Measurements from ENCODE around the gene MRPS34. TPM values are rescaled to one million over a fixed set of nuclear protein-coding genes. Genes with fewer than 3 reads are reported as not detected.

MRPS34 gene
- polyA plus RNA-seq, 1 donor (not counting 4 experiments of a cell fraction or from before 2014, with no cell fraction given) = 74.3 TPM

DNA sequence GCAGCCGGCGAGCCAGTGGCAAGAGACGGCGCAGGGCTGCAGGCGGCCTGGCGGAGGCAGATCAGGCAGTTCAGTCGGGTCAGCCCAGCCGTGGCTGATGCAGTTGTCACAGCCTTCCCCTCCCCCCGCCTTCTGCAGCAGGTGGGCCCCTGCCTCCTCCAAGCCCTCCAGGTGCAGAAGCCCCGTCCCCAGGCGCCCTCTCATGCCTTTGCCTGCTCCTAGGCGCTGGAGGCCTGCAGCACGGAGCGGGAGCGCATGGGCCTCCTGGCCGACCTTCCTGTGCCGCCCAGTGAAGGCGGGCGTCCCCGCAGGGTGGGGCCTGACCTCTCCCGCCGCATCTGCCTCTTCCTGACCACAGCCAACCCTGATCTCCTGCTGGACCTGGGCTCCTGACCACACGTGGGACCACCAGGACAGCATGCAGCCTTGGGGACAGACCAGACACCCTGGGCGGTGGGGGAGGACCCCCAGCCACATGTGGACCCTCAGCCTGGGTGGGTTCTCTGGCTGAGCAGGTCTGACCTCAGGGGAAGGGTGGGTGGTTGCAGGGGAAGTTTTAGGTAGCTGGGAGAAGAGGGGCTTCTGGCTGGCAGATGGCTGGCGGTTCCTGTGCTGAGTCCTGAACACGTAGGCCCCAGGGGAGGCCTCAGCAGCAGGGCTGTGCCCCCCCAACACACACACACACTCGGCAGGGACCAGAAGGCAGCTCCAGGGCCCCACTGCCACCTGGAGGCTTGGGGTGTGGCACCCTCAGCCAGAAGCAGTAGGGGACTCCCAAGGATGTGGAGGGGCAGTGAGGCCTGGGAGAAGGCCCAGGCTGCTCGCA lies 3.1 kb upstream of the MRPS34 start:
- H3K36me3 ChIP-seq (ENCODE audit: control insufficient read depth in 2 of 2, extremely low read depth in 1 of 2, insufficient read depth in 2 of 2, low read length in 2 of 2) = peaks cover 3 to 16% of the 10 kb centered on the region in 2 experiments

DNA sequence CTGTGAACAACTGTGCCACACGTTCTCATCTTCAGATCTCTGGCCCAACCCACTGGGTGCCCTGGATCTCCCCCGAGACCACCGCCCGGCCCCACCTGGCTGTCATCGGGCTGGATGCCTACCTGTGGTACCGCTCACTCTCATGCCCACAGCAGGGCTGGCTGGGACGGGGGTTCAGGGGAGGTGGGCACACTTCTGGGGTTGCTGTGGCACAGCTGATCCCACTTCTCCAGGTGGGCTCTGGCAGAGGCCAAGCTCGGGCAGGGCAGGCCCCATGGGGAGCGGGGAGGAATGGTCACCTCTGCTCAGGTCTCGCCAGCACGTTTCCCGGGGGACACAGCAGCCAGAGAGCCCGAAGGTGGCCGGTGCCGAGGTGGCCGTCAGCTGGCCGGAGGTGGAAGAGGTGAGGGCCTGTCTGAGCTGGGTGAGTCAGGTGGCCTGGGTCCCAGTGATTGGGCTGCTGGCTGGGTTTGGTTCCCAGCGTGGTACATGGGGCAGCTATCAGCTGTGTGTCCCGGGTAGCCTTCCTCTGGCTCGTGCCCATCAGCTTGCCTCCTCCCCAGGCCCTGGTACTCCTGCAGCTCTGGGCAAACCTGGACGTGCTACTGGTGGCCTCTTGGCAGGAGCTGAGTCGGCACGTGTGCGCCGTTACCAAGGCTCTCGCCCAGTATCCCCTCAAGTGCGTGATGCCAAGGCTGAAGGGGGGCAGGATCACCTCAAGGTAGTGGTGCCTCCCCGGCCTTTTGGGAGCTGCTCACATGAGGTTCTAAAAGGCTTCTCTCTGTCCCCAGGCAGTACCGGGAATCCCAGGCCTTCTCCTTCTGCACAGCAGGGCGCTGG lies 2.3 kb upstream of the MRPS34 start:
- dilution Hi-C loops (cut with MboI; ENCODE audit: extremely low pct_ligation_motif_present, low sequenced_read_pairs) = no loop called here
- no peak overlapping the region for H3K9ac ChIP-seq (ENCODE audit: control insufficient read depth, extremely low read depth, insufficient read depth, low read length)

More for the DNA sequence above, 3.1 kb upstream of the MRPS34 start:
- peaks cover 19% of the 10 kb centered on the region for H3K4me1 ChIP-seq (ENCODE audit: control insufficient read depth, extremely low read depth, insufficient read depth, low read length)
- H3K79me2 ChIP-seq (ENCODE audit: control insufficient read depth, insufficient read depth, low read length) = peaks cover 33% of the 10 kb centered on the region
- DNase-seq (ENCODE audit: low read depth, low spot score) (no peak), FAIRE-seq (no peak)
- TF ChIP-seq, protein P1, sequence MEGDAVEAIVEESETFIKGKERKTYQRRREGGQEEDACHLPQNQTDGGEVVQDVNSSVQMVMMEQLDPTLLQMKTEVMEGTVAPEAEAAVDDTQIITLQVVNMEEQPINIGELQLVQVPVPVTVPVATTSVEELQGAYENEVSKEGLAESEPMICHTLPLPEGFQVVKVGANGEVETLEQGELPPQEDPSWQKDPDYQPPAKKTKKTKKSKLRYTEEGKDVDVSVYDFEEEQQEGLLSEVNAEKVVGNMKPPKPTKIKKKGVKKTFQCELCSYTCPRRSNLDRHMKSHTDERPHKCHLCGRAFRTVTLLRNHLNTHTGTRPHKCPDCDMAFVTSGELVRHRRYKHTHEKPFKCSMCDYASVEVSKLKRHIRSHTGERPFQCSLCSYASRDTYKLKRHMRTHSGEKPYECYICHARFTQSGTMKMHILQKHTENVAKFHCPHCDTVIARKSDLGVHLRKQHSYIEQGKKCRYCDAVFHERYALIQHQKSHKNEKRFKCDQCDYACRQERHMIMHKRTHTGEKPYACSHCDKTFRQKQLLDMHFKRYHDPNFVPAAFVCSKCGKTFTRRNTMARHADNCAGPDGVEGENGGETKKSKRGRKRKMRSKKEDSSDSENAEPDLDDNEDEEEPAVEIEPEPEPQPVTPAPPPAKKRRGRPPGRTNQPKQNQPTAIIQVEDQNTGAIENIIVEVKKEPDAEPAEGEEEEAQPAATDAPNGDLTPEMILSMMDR (optimal IDR thresholded peaks at IDR 0.05 in 1 of 3, IDR thresholded peaks at IDR 0.05 in 1 of 3, conservative IDR thresholded peaks at IDR 0.05 in 1 of 3; ENCODE audit: extremely low read depth in 1 of 3, insufficient read depth in 2 of 3, low read length in 3 of 3) = no peak
- no peak for TF ChIP-seq EZH2 (IDR thresholded peaks at IDR 0.05; ENCODE audit: low read length)
- H3K9me1 ChIP-seq (ENCODE audit: control insufficient read depth, extremely low read depth, insufficient read depth, low read length) = peaks cover 2% of the 10 kb centered on the region
- H4K20me1 ChIP-seq (ENCODE audit: control insufficient read depth, extremely low read depth, insufficient read depth, low read length) = peaks cover 2% of the 10 kb centered on the region
- H3K9me3 ChIP-seq (ENCODE audit: control insufficient read depth, low read depth, low read length) = no peaks in the 10 kb centered on the region
- no peaks in the 10 kb centered on the region for H3K27me3 ChIP-seq (ENCODE audit: control insufficient read depth, extremely low read depth, insufficient read depth, low read length)
- H3K9ac ChIP-seq (ENCODE audit: control insufficient read depth, extremely low read depth, insufficient read depth, low read length) = no peak overlapping the region
- dilution Hi-C loops (cut with MboI; ENCODE audit: extremely low pct_ligation_motif_present, low sequenced_read_pairs) = no loop called here
- no peak overlapping the region for H3K4me2 ChIP-seq (ENCODE audit: control insufficient read depth, extremely low read depth, insufficient read depth, low read depth, low read length)
- H3K4me3 ChIP-seq (ENCODE audit: control insufficient read depth in 2 of 3, extremely low read depth in 1 of 3, insufficient read depth in 2 of 3, low read depth in 1 of 3, low read length in 3 of 3) = no peak overlapping the region
- no peak overlapping the region for H3K27ac ChIP-seq (ENCODE audit: control insufficient read depth, insufficient read depth, low read length)
- no peak overlapping the region for H2AFZ ChIP-seq (ENCODE audit: control insufficient read depth, low read length)

More for the DNA sequence above, 2.3 kb upstream of the MRPS34 start:
- no peak for FAIRE-seq
- peaks cover 3 to 15% of the 10 kb centered on the region in 2 experiments for H3K36me3 ChIP-seq (ENCODE audit: control insufficient read depth in 2 of 2, extremely low read depth in 1 of 2, insufficient read depth in 2 of 2, low read length in 2 of 2)
- peaks cover 20% of the 10 kb centered on the region for H3K4me1 ChIP-seq (ENCODE audit: control insufficient read depth, extremely low read depth, insufficient read depth, low read length)
- no peaks in the 10 kb centered on the region for H3K27me3 ChIP-seq (ENCODE audit: control insufficient read depth, extremely low read depth, insufficient read depth, low read length)
- H3K4me3 ChIP-seq (ENCODE audit: control insufficient read depth in 2 of 3, extremely low read depth in 1 of 3, insufficient read depth in 2 of 3, low read depth in 1 of 3, low read length in 3 of 3) = no peak overlapping the region
- H2AFZ ChIP-seq (ENCODE audit: control insufficient read depth, low read length) = no peak overlapping the region
- H3K9me3 ChIP-seq (ENCODE audit: control insufficient read depth, low read depth, low read length) = no peaks in the 10 kb centered on the region
- no peak overlapping the region for H3K27ac ChIP-seq (ENCODE audit: control insufficient read depth, insufficient read depth, low read length)
- H3K9me1 ChIP-seq (ENCODE audit: control insufficient read depth, extremely low read depth, insufficient read depth, low read length) = no peaks in the 10 kb centered on the region
- TF ChIP-seq, protein P1 (optimal IDR thresholded peaks at IDR 0.05 in 1 of 3, IDR thresholded peaks at IDR 0.05 in 1 of 3, conservative IDR thresholded peaks at IDR 0.05 in 1 of 3; ENCODE audit: extremely low read depth in 1 of 3, insufficient read depth in 2 of 3, low read length in 3 of 3) = no peak
- no peak for TF ChIP-seq EZH2 (IDR thresholded peaks at IDR 0.05; ENCODE audit: low read length)
- peaks cover 32% of the 10 kb centered on the region for H3K79me2 ChIP-seq (ENCODE audit: control insufficient read depth, insufficient read depth, low read length)
- H3K4me2 ChIP-seq (ENCODE audit: control insufficient read depth, extremely low read depth, insufficient read depth, low read depth, low read length) = no peak overlapping the region
- no peak for DNase-seq (ENCODE audit: low read depth, low spot score)
- H4K20me1 ChIP-seq (ENCODE audit: control insufficient read depth, extremely low read depth, insufficient read depth, low read length) = peaks cover 2% of the 10 kb centered on the region

Measured in keratinocyte (primary cell).